ENCODE data around the gene ROCK2.

DNA sequence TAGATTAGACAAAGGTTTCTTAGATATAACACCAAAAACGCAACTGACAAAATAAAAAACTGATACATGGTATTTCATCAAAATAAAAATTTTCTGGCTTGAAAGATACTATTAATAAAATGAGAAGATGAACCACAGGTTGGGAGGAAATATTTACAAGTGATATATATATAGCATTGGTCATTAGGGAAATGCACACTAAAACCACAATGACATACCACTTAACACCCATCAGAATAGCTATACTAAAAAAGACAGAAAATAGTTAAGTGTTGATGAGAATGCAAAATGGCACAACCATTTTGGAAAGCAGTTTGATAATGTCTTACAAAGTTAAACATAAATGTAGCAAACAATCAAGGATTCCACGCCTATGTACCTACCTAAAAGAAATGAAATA is 105.3 kb downstream of the ROCK2 start:
- no peak for TF ChIP-seq CTCF (IDR thresholded peaks at IDR 0.05; ENCODE audit: low read depth, low read length)
- TF ChIP-seq, protein P1, sequence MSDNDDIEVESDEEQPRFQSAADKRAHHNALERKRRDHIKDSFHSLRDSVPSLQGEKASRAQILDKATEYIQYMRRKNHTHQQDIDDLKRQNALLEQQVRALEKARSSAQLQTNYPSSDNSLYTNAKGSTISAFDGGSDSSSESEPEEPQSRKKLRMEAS (IDR thresholded peaks at IDR 0.05; ENCODE audit: low read depth, low read length): no peak
- TF ChIP-seq POLR2A (IDR thresholded peaks at IDR 0.05; ENCODE audit: extremely low read depth, insufficient read length): no peak
